Peyer's patch (tissue), 4 donors: Measurements from ENCODE around the gene GLIS1. TPM values are rescaled to one million over a fixed set of nuclear protein-coding genes. Genes with fewer than 3 reads are reported as not detected.

Experiments used
- DNase-seq, 3 donors: peaks; one replicate each; pipeline ENCODE4 v3.0.0-alpha.2; 2017 to 2019
- H3K27ac ChIP-seq, 4 donors: fragments of 200-600 bp; sonication (generic); one replicate each; pipeline ENCODE4 v1.5.1; 2016 to 2019
- H3K27me3 ChIP-seq, 2 donors: fragments of 200-600 bp; sonication (generic); one replicate each; pipeline ENCODE4 v1.5.1; 2019
- H3K36me3 ChIP-seq, 3 donors: fragments of 200-600 bp; sonication (generic); one replicate each; pipeline ENCODE4 v1.5.1; 2016 to 2019
- H3K4me1 ChIP-seq, 4 donors: fragments of 200-600 bp; sonication (generic); one replicate each; pipeline ENCODE4 v1.5.1; 2016 to 2019
- H3K4me3 ChIP-seq, 4 donors: fragments of 200-600 bp; sonication (generic); 1 replicate in 3 of 4; 2 replicates in 1 of 4; pipeline ENCODE4 v1.5.1; 2016 to 2019; ENCODE audit warnings: mild to moderate bottlenecking in 1 of 4
- H3K9me3 ChIP-seq, 4 donors: fragments of 200-600 bp; sonication (generic); one replicate each; pipeline ENCODE4 v1.5.1; 2016 to 2019; ENCODE audit warnings: mild to moderate bottlenecking in 1 of 4
- CTCF ChIP-seq, 6 experiments: fragments of 450-650 bp in 4 of 6; fragments of 200-600 bp in 2 of 6; sonication (generic) in 1 of 6; IDR thresholded peaks; one replicate each; pipeline ENCODE4 v1.5.1; 2017 to 2019; ENCODE audit warnings: antibody characterized with exemption in 6 of 6, mild to moderate bottlenecking in 3 of 6, moderate library complexity in 1 of 6
- POLR2A ChIP-seq, 2 donors: fragments of 450-650 bp; IDR thresholded peaks; one replicate each; pipeline ENCODE4 v1.5.1; 2017; ENCODE audit warnings: antibody characterized with exemption in 2 of 2, mild to moderate bottlenecking in 2 of 2, moderate library complexity in 2 of 2
- total RNA-seq, 4 donors: library from RNA; depleted of rRNA; stranded (reverse); fragments of >200 nt; gene quantifications; one replicate each; pipeline ENCODE4 v1.1.0, GENCODE V29; 2016

The GLIS1 gene
- total RNA-seq, 4 donors from 2014 or later = 0.54 to 1.7 (median 0.66) TPM; not detected in 1

- TF ChIP-seq POLR2A (IDR thresholded peaks at IDR 0.05) = no peak
- Histone ChIP-seq H3K27ac (no peak overlapping the region), H3K4me3 (no peak overlapping the region), H3K4me1 (no peaks in the 10 kb centered on the region), H3K36me3 (no peaks in the 10 kb centered on the region), H3K9me3 (no peaks in the 10 kb centered on the region), H3K27me3 (no peaks in the 10 kb centered on the region)
- no peak for DNase-seq
Measured at GRCh38 chr1:53687901-53688300, 51.1 kb downstream of the GLIS1 start.

- H3K27ac ChIP-seq = no peak overlapping the region
- no peaks in the 10 kb centered on the region for H3K9me3 ChIP-seq
- H3K27me3 ChIP-seq = no peaks in the 10 kb centered on the region
- no peak overlapping the region for H3K4me3 ChIP-seq
- no peak for TF ChIP-seq CTCF (IDR thresholded peaks at IDR 0.05)
- TF ChIP-seq POLR2A (IDR thresholded peaks at IDR 0.05) = no peak
- DNase-seq = no peak
- no peaks in the 10 kb centered on the region for H3K36me3 ChIP-seq
- peaks cover 0 to 2% (median 0%) of the 10 kb centered on the region in 4 donors for H3K4me1 ChIP-seq
Measured at GRCh38 chr1:53687426-53687825, 51.5 kb downstream of the GLIS1 start.

- H3K4me3 ChIP-seq = no peak overlapping the region
- TF ChIP-seq POLR2A (IDR thresholded peaks at IDR 0.05) (no peak), CTCF (IDR thresholded peaks at IDR 0.05) (no peak)
- no peak overlapping the region for H3K27ac ChIP-seq
- DNase-seq = no peak
- no peaks in the 10 kb centered on the region for H3K9me3 ChIP-seq
- H3K4me1 ChIP-seq = peaks cover 0 to 7% (median 0%) of the 10 kb centered on the region in 4 donors
- H3K27me3 ChIP-seq = no peaks in the 10 kb centered on the region
- no peaks in the 10 kb centered on the region for H3K36me3 ChIP-seq
Measured at GRCh38 chr1:53686965-53687267, 52.0 kb downstream of the GLIS1 start.

- DNase-seq = no peak
- Histone ChIP-seq H3K27ac (no peak overlapping the region), H3K4me1 (peaks cover 0 to 11% (median 0%) of the 10 kb centered on the region in 4 donors), H3K36me3 (no peaks in the 10 kb centered on the region), H3K4me3 (no peak overlapping the region), H3K9me3 (no peaks in the 10 kb centered on the region), H3K27me3 (no peaks in the 10 kb centered on the region)
- TF ChIP-seq POLR2A (IDR thresholded peaks at IDR 0.05) (no peak), CTCF (IDR thresholded peaks at IDR 0.05) (no peak)
Measured at GRCh38 chr1:53686091-53686964, 52.6 kb downstream of the GLIS1 start.

GRCh38 chr1:53685272-53686051 lies 53.5 kb downstream of the GLIS1 start:
- no peaks in the 10 kb centered on the region for H3K36me3 ChIP-seq

More at GRCh38 chr1:53685272-53686051, 53.5 kb downstream of the GLIS1 start:
- Histone ChIP-seq H3K27me3 (no peaks in the 10 kb centered on the region), H3K4me1 (peaks cover 0 to 11% (median 0%) of the 10 kb centered on the region in 4 donors), H3K9me3 (no peaks in the 10 kb centered on the region), H3K4me3 (no peak overlapping the region), H3K27ac (no peak overlapping the region)
- DNase-seq = no peak
- TF ChIP-seq POLR2A (IDR thresholded peaks at IDR 0.05) (no peak), CTCF (IDR thresholded peaks at IDR 0.05) (no peak)
